Peyer's patch (tissue), 4 donors: Measurements from ENCODE around the gene ZCCHC14. TPM values are rescaled to one million over a fixed set of nuclear protein-coding genes. Genes with fewer than 3 reads are reported as not detected.

Source experiments
- DNase-seq, 3 donors: peaks; one replicate each; pipeline ENCODE4 v3.0.0-alpha.2; 2017 to 2019
- H3K27ac ChIP-seq, 4 donors: fragments of 200-600 bp; sonication (generic); one replicate each; pipeline ENCODE4 v1.5.1; 2016 to 2019
- H3K27me3 ChIP-seq, 2 donors: fragments of 200-600 bp; sonication (generic); one replicate each; pipeline ENCODE4 v1.5.1; 2019
- H3K36me3 ChIP-seq, 3 donors: fragments of 200-600 bp; sonication (generic); one replicate each; pipeline ENCODE4 v1.5.1; 2016 to 2019
- H3K4me1 ChIP-seq, 4 donors: fragments of 200-600 bp; sonication (generic); one replicate each; pipeline ENCODE4 v1.5.1; 2016 to 2019
- H3K4me3 ChIP-seq, 4 donors: fragments of 200-600 bp; sonication (generic); 1 replicate in 3 of 4; 2 replicates in 1 of 4; pipeline ENCODE4 v1.5.1; 2016 to 2019; ENCODE audit warnings: mild to moderate bottlenecking in 1 of 4
- H3K9me3 ChIP-seq, 4 donors: fragments of 200-600 bp; sonication (generic); one replicate each; pipeline ENCODE4 v1.5.1; 2016 to 2019; ENCODE audit warnings: mild to moderate bottlenecking in 1 of 4
- CTCF ChIP-seq, 6 experiments: fragments of 450-650 bp in 4 of 6; fragments of 200-600 bp in 2 of 6; sonication (generic) in 1 of 6; IDR thresholded peaks; one replicate each; pipeline ENCODE4 v1.5.1; 2017 to 2019; ENCODE audit warnings: antibody characterized with exemption in 6 of 6, mild to moderate bottlenecking in 3 of 6, moderate library complexity in 1 of 6
- POLR2A ChIP-seq, 2 donors: fragments of 450-650 bp; IDR thresholded peaks; one replicate each; pipeline ENCODE4 v1.5.1; 2017; ENCODE audit warnings: antibody characterized with exemption in 2 of 2, mild to moderate bottlenecking in 2 of 2, moderate library complexity in 2 of 2
- total RNA-seq, 4 donors: library from RNA; depleted of rRNA; stranded (reverse); fragments of >200 nt; gene quantifications; one replicate each; pipeline ENCODE4 v1.1.0, GENCODE V29; 2016

ZCCHC14 gene
- total RNA-seq, 4 donors from 2014 or later, result 28.1 to 68.9 (median 55.9) TPM

- no peak for DNase-seq
- no peak overlapping the region for H3K27ac ChIP-seq
Observed at GRCh38 chr16:87375426-87376135, 117.2 kb downstream of the ZCCHC14 start.

GRCh38 chr16:87374313-87374712 is 118.5 kb downstream of the ZCCHC14 start:
- Histone ChIP-seq H3K27ac (no peak overlapping the region), H3K36me3 (peaks cover 0 to 11% (median 0%) of the 10 kb centered on the region in 3 donors), H3K9me3 (no peaks in the 10 kb centered on the region), H3K4me1 (peaks cover 0 to 47% (median 0%) of the 10 kb centered on the region in 4 donors), H3K4me3 (no peak overlapping the region), H3K27me3 (no peaks in the 10 kb centered on the region)
- TF ChIP-seq POLR2A (IDR thresholded peaks at IDR 0.05) (no peak), CTCF (IDR thresholded peaks at IDR 0.05) (no peak)
- DNase-seq, result no peak

More at GRCh38 chr16:87375426-87376135, 117.2 kb downstream of the ZCCHC14 start:
- H3K27me3 ChIP-seq, result no peaks in the 10 kb centered on the region
- no peaks in the 10 kb centered on the region for H3K9me3 ChIP-seq
- H3K4me3 ChIP-seq, result no peak overlapping the region
- TF ChIP-seq CTCF (IDR thresholded peaks at IDR 0.05) (no peak), POLR2A (IDR thresholded peaks at IDR 0.05) (no peak)
- H3K36me3 ChIP-seq, result peaks cover 0 to 11% (median 0%) of the 10 kb centered on the region in 3 donors
- H3K4me1 ChIP-seq, result peaks cover 0 to 47% (median 1%) of the 10 kb centered on the region in 4 donors

- peaks cover 0 to 59% (median 7%) of the 10 kb centered on the region in 4 donors for H3K4me1 ChIP-seq
- H3K4me3 ChIP-seq, result no peak overlapping the region
- no peak for TF ChIP-seq CTCF (IDR thresholded peaks at IDR 0.05)
- no peak for TF ChIP-seq POLR2A (IDR thresholded peaks at IDR 0.05)
- no peaks in the 10 kb centered on the region for H3K9me3 ChIP-seq
- H3K27me3 ChIP-seq, result no peaks in the 10 kb centered on the region
- H3K36me3 ChIP-seq, result peaks cover 0 to 13% (median 0%) of the 10 kb centered on the region in 3 donors
- H3K27ac ChIP-seq, result no peak overlapping the region
- DNase-seq, result no peak
Observed at GRCh38 chr16:87372305-87372704, 120.5 kb downstream of the ZCCHC14 start.

GRCh38 chr16:87371261-87371866 is 121.5 kb downstream of the ZCCHC14 start:
- Histone ChIP-seq H3K4me1 (peaks cover 0 to 57% (median 7%) of the 10 kb centered on the region in 4 donors), H3K36me3 (peaks cover 0 to 15% (median 0%) of the 10 kb centered on the region in 3 donors), H3K9me3 (no peaks in the 10 kb centered on the region), H3K27me3 (no peaks in the 10 kb centered on the region), H3K27ac (no peak overlapping the region), H3K4me3 (no peak overlapping the region)
- no peak for DNase-seq
- TF ChIP-seq CTCF (IDR thresholded peaks at IDR 0.05) (no peak), POLR2A (IDR thresholded peaks at IDR 0.05) (no peak)

- no peak overlapping the region for H3K4me3 ChIP-seq
- DNase-seq, result no peak
- H3K4me1 ChIP-seq, result peaks cover 0 to 59% (median 7%) of the 10 kb centered on the region in 4 donors
- H3K9me3 ChIP-seq, result no peaks in the 10 kb centered on the region
- TF ChIP-seq CTCF (IDR thresholded peaks at IDR 0.05), result no peak
- no peak for TF ChIP-seq POLR2A (IDR thresholded peaks at IDR 0.05)
- no peak overlapping the region for H3K27ac ChIP-seq
- no peaks in the 10 kb centered on the region for H3K27me3 ChIP-seq
- H3K36me3 ChIP-seq, result peaks cover 0 to 21% (median 0%) of the 10 kb centered on the region in 3 donors
Observed at GRCh38 chr16:87369796-87370719, 122.8 kb downstream of the ZCCHC14 start.
